Adrenal gland (tissue), 12 donors: ENCODE results near the gene THAP2. TPM values are rescaled to one million over a fixed set of nuclear protein-coding genes. Genes with fewer than 3 reads are reported as not detected.
"Not testable (repeated sequence)": the region's sequence is repeated elsewhere in the genome, so short reads cannot be mapped to it uniquely, and the experiment has no call there.

Experiments used
- DNase-seq, 7 donors: peaks; one replicate each; pipeline ENCODE4 v3.0.0-alpha.2; 2019 to 2020
- H3K27ac ChIP-seq, 5 donors: fragments of 200-600 bp; sonication (generic) in 4 of 5; 1 replicate in 3 of 5; 2 replicates in 2 of 5; pipeline versions ENCODE4 v1.5.1 to v1.8.0; 2016 to 2020; ENCODE audit warnings: mild to moderate bottlenecking in 1 of 5
- H3K27me3 ChIP-seq: fragments of 200-600 bp; 2 replicates; pipeline ENCODE4 v1.8.0; 2021
- H3K36me3 ChIP-seq, 2 donors: fragments of 200-600 bp; replicated peaks in 1 of 2; 1 replicate in 1 of 2; 2 replicates in 1 of 2; pipeline versions ENCODE4 v1.5.1 to v1.8.0; 2018 to 2022
- H3K4me1 ChIP-seq, 2 donors: fragments of 200-600 bp; replicated peaks in 1 of 2; 1 replicate in 1 of 2; 2 replicates in 1 of 2; pipeline versions ENCODE4 v1.5.1 to v1.8.0; 2018 to 2021
- H3K4me3 ChIP-seq, 4 donors: fragments of 200-600 bp; sonication (generic) in 3 of 4; one replicate each; pipeline ENCODE4 v1.5.1; 2016 to 2018
- H3K9me3 ChIP-seq, 3 donors: fragments of 200-600 bp; sonication (generic) in 1 of 3; replicated peaks in 1 of 3; 1 replicate in 2 of 3; 2 replicates in 1 of 3; pipeline versions ENCODE4 v1.5.1 to v1.8.0; 2016 to 2021
- CTCF ChIP-seq, 6 experiments: fragments of 450-650 bp in 4 of 6; fragments of 200-600 bp in 2 of 6; sonication (generic) in 1 of 6; IDR thresholded peaks; 1 replicate in 5 of 6; 2 replicates in 1 of 6; pipeline versions ENCODE4 v1.5.1 to v1.8.0; 2016 to 2021; ENCODE audit warnings: antibody characterized with exemption in 6 of 6, mild to moderate bottlenecking in 2 of 6, moderate library complexity in 1 of 6
- POLR2A ChIP-seq, 2 donors: fragments of 450-650 bp; IDR thresholded peaks; one replicate each; pipeline ENCODE4 v1.6.1; 2017; ENCODE audit warnings: antibody characterized with exemption in 2 of 2, mild to moderate bottlenecking in 2 of 2, moderate library complexity in 1 of 2
- WGBS, 4 donors: extraction: QIAGEN DNeasy Blood & Tissue Kit in 2 of 4; methylation state at CpG; one replicate each; pipeline versions ENCODE4 v1.1.5 to v1.1.7; 2013 to 2017; 5-methylcytosine and 5-hydroxymethylcytosine counted together
- intact Hi-C, 2 donors: fragments of 100-400 bp; cut with DNase I; formaldehyde crosslinking; loops; one replicate each; pipeline versions ENCODE4 v1.14.1 to v1.15.0; 2022 to 2023
- polyA plus RNA-seq, 3 donors: library from polyadenylated mRNA; stranded (reverse); fragments of 200-250 nt in 2 of 3; fragments of 350-450 nt in 1 of 3; fragmentation: Illumina TruSeq in 1 of 3; extraction: RNeasy Lipid Tissue Mini Kit (QIAGEN cat#74804) in 1 of 3; gene quantifications; one replicate each; pipeline ENCODE4 v1.2.3, GENCODE V29; 2013 to 2014
- total RNA-seq, 9 donors: library from RNA; depleted of rRNA in 4 of 9; stranded (reverse); fragments of >200 nt in 4 of 9; fragments of 120-200 nt in 1 of 9; fragmentation: NEBNext Ultra II Directional in 1 of 9; extraction: Animal tissue kit (Norgen Biotek cat#: 25700) in 1 of 9; gene quantifications; one replicate each; pipeline versions ENCODE4 v1.1.0 to v1.2.4, GENCODE V29; 2013 to 2023
- donor health status: healthy with polysubstance abuse.
- donor health status: Bipolar disorder and iron deficiency.
- donor health status: DM: yes; HTN: yes; CAD: no.
- donor health status: DM: no; HTN: no; CAD: no.
- donor health status: DM: no; HTN: no; CAD: no.
- donor health status: DM: yes; HTN: yes; CAD: no.

The THAP2 gene
- total and polyA plus RNA-seq, 12 donors, result 0.95 to 15.7 (median 5.9) TPM

GRCh38 chr12:71695782-71696181 lies 31.7 kb downstream of the THAP2 start:
- 95 to 100% (median 97%) methylated on average over 1 of the region's 1 CpG for WGBS, 4 donors
- no peak for DNase-seq
- no peak for TF ChIP-seq CTCF (IDR thresholded peaks at IDR 0.05)
- TF ChIP-seq POLR2A (IDR thresholded peaks at IDR 0.05), result no peak
- Histone ChIP-seq H3K27ac (no peak overlapping the region), H3K4me1 (no peaks in the 10 kb centered on the region), H3K27me3 (no peaks in the 10 kb centered on the region), H3K4me3 (no peak overlapping the region), H3K36me3 (peaks cover 0 to 25% of the 10 kb centered on the region in 2 donors), H3K9me3 (no peaks in the 10 kb centered on the region)
- intact Hi-C loops, result no loop called here

GRCh38 chr12:71702181-71702580 lies 38.1 kb downstream of the THAP2 start:
- H3K36me3 ChIP-seq, result peaks cover 0 to 18% of the 10 kb centered on the region in 2 donors
- H3K4me3 ChIP-seq, H3K27ac ChIP-seq, intact Hi-C loops, H3K4me1 ChIP-seq, H3K9me3 ChIP-seq, H3K27me3 ChIP-seq, DNase-seq: not testable (repeated sequence)
- 95 to 100% (median 97%) methylated on average over 5 to 8 of the region's 8 CpGs for WGBS, 4 donors

GRCh38 chr12:71702590-71702989 lies 38.5 kb downstream of the THAP2 start:
- Histone ChIP-seq H3K36me3 (peaks cover 0 to 14% of the 10 kb centered on the region in 2 donors), H3K4me3 (no peak overlapping the region), H3K9me3 (no peaks in the 10 kb centered on the region), H3K4me1 (no peaks in the 10 kb centered on the region), H3K27ac (no peak overlapping the region), H3K27me3 (no peaks in the 10 kb centered on the region)
- TF ChIP-seq POLR2A (IDR thresholded peaks at IDR 0.05), result no peak
- no peak for TF ChIP-seq CTCF (IDR thresholded peaks at IDR 0.05)
- 95 to 99% (median 98%) methylated on average over 5 of the region's 5 CpGs for WGBS, 4 donors
- no peak for DNase-seq
- intact Hi-C loops, result no loop called here

GRCh38 chr12:71703206-71703605 lies 39.1 kb downstream of the THAP2 start:
- Histone ChIP-seq H3K4me1 (no peaks in the 10 kb centered on the region), H3K9me3 (no peaks in the 10 kb centered on the region), H3K27ac (no peak overlapping the region), H3K36me3 (peaks cover 0 to 8% of the 10 kb centered on the region in 2 donors), H3K27me3 (no peaks in the 10 kb centered on the region), H3K4me3 (no peak overlapping the region)
- no peak for DNase-seq
- TF ChIP-seq CTCF (IDR thresholded peaks at IDR 0.05) (no peak), POLR2A (IDR thresholded peaks at IDR 0.05) (no peak)
- WGBS, 4 donors, result 41 to 79% (median 76%) methylated on average over 2 of the region's 2 CpGs
- intact Hi-C loops, result no loop called here

GRCh38 chr12:71704920-71705319 lies 40.8 kb downstream of the THAP2 start:
- DNase-seq, result no peak
- TF ChIP-seq CTCF (IDR thresholded peaks at IDR 0.05) (no peak), POLR2A (IDR thresholded peaks at IDR 0.05) (no peak)
- Histone ChIP-seq H3K9me3 (no peaks in the 10 kb centered on the region), H3K27ac (no peak overlapping the region), H3K4me1 (no peaks in the 10 kb centered on the region), H3K36me3 (peaks cover 0 to 3% of the 10 kb centered on the region in 2 donors), H3K27me3 (no peaks in the 10 kb centered on the region), H3K4me3 (no peak overlapping the region)
- 84 to 90% (median 87%) methylated on average over 2 of the region's 2 CpGs for WGBS, 4 donors
- intact Hi-C loops, result no loop called here
